A673 (cell line): Measurements from ENCODE around the gene P2RY2. TPM values are rescaled to one million over a fixed set of nuclear protein-coding genes. Genes with fewer than 3 reads are reported as not detected.
"Not testable (repeated sequence)": the region's sequence is repeated elsewhere in the genome, so short reads cannot be mapped to it uniquely, and the experiment has no call there.

Source experiments
- BruUV-seq: library from RNA; stranded (reverse); fragments of 400-500 nt; replicated peaks from 2 replicates; lab custom pipeline; 2021; lab: Mats Ljungman, UMichigan
- CTCF ChIA-PET: fragments of 300-600 bp; sonication (Branson Sonifier 250); formaldehyde crosslinking; loops from one replicate; lab custom pipeline; 2022; ENCODE audit warnings: antibody characterized with exemption; lab: Charles Lee
- POLR2A ChIA-PET: fragments of 300-600 bp; sonication (Branson Sonifier 250); formaldehyde crosslinking; loops from one replicate; lab custom pipeline; 2022; ENCODE audit warnings: antibody characterized with exemption; ENCODE audit not compliant: low non-redundant PET; lab: Charles Lee
- DNase-seq: peaks from one replicate; pipeline ENCODE4 v3.0.0-alpha.2; 2015; ENCODE audit warnings: low spot score
- H3K27ac ChIP-seq: fragments of 200-600 bp; sonication (generic); 2 replicates; pipeline ENCODE4 v1.5.1; 2016; ENCODE audit warnings: mixed run types, low read depth, mild to moderate bottlenecking, mixed read lengths, antibody characterized with exemption, low read length; ENCODE audit not compliant: poor library complexity, severe bottlenecking
- H3K27me3 ChIP-seq: fragments of 200-600 bp; sonication (generic); replicated peaks from 2 replicates; pipeline ENCODE4 v1.6.1; 2017; ENCODE audit warnings: mixed run types, low read depth, mild to moderate bottlenecking, mixed read lengths, antibody characterized with exemption, low read length; ENCODE audit not compliant: insufficient read depth, poor library complexity
- H3K36me3 ChIP-seq: fragments of 200-600 bp; sonication (generic); 2 replicates; pipeline ENCODE4 v1.6.1; 2016; ENCODE audit warnings: mixed run types, mild to moderate bottlenecking, mixed read lengths, antibody characterized with exemption, low read length; ENCODE audit not compliant: insufficient read depth, poor library complexity, severe bottlenecking
- H3K4me1 ChIP-seq: fragments of 200-600 bp; sonication (generic); 2 replicates; pipeline ENCODE4 v1.6.1; 2017; ENCODE audit warnings: mixed run types, mild to moderate bottlenecking, mixed read lengths, antibody characterized with exemption, low read length; ENCODE audit not compliant: insufficient read depth, poor library complexity, severe bottlenecking
- H3K4me3 ChIP-seq: fragments of 200-600 bp; sonication (generic); 2 replicates; pipeline ENCODE4 v1.5.1; 2016; ENCODE audit warnings: low read depth, mixed run types, mild to moderate bottlenecking, mixed read lengths, low read length; ENCODE audit not compliant: poor library complexity, severe bottlenecking
- H3K9me3 ChIP-seq: fragments of 200-600 bp; sonication (generic); 2 replicates; pipeline ENCODE4 v1.6.1; 2016; ENCODE audit warnings: mixed run types, low read depth, mild to moderate bottlenecking, mixed read lengths, antibody characterized with exemption, low read length; ENCODE audit not compliant: poor library complexity, severe bottlenecking
- CTCF ChIP-seq: fragments of 300-800, 200-600 bp; sonication (generic); conservative IDR thresholded peaks from 2 replicates; pipeline ENCODE4 v1.5.1; 2017; ENCODE audit warnings: low read depth, mild to moderate bottlenecking, antibody characterized with exemption, low read length, moderate library complexity, mixed read lengths
- EZH2 ChIP-seq: fragments of 200-600 bp; sonication (generic); IDR thresholded peaks from 2 replicates; pipeline ENCODE4 v1.6.1; 2017; ENCODE audit warnings: borderline replicate concordance, low read depth, mild to moderate bottlenecking, mixed read lengths, antibody characterized with exemption, low read length; ENCODE audit not compliant: poor library complexity, severe bottlenecking
- intact Hi-C: fragments of 100-400 bp; cut with micrococcal nuclease; formaldehyde crosslinking; loops from one replicate; pipeline ENCODE4 v1.10.0; 2022; ENCODE audit not compliant: unreplicated experiment
- total RNA-seq: library from RNA; stranded (reverse); gene quantifications from 2 replicates; pipeline ENCODE4 v1.2.3, GENCODE V29; 2021

The P2RY2 gene
- total RNA-seq, 1 experiment from 2014 or later = not detected

GRCh38 chr11:73197348-73197747 is 20.7 kb upstream of the P2RY2 start:
- CTCF ChIA-PET = no interaction called here

GRCh38 chr11:73197787-73198186 is 20.3 kb upstream of the P2RY2 start:
- BruUV-seq, H3K4me3 ChIP-seq, DNase-seq, H3K27ac ChIP-seq, CTCF ChIA-PET, H3K4me1 ChIP-seq, POLR2A ChIA-PET, H3K27me3 ChIP-seq, H3K9me3 ChIP-seq, intact Hi-C loops, H3K36me3 ChIP-seq: not testable (repeated sequence)

More at GRCh38 chr11:73197348-73197747, 20.7 kb upstream of the P2RY2 start:
- intact Hi-C loops = no loop called here
- Histone ChIP-seq H3K27ac (no peak overlapping the region), H3K36me3 (no peaks in the 10 kb centered on the region), H3K9me3 (no peaks in the 10 kb centered on the region), H3K4me1 (no peaks in the 10 kb centered on the region), H3K4me3 (no peak overlapping the region), H3K27me3 (no peaks in the 10 kb centered on the region)
- POLR2A ChIA-PET = no interaction called here
- TF ChIP-seq EZH2 = no peak
- no peak for TF ChIP-seq CTCF
- no peak for DNase-seq
- no TSS peak for BruUV-seq

GRCh38 chr11:73198677-73199076 is 19.4 kb upstream of the P2RY2 start:
- no peak overlapping the region for H3K27ac ChIP-seq
- no peak for TF ChIP-seq CTCF
- no peaks in the 10 kb centered on the region for H3K36me3 ChIP-seq
- no peaks in the 10 kb centered on the region for H3K27me3 ChIP-seq
- H3K4me1 ChIP-seq = no peaks in the 10 kb centered on the region
- no TSS peak for BruUV-seq
- POLR2A ChIA-PET = no interaction called here
- DNase-seq = peak; percentile 26
- H3K9me3 ChIP-seq = no peaks in the 10 kb centered on the region
- intact Hi-C loops = no loop called here
- H3K4me3 ChIP-seq = no peak overlapping the region
- CTCF ChIA-PET = no interaction called here

GRCh38 chr11:73199446-73199845 is 18.6 kb upstream of the P2RY2 start:
- TF ChIP-seq CTCF = no peak
- TF ChIP-seq EZH2 = no peak
- Histone ChIP-seq H3K9me3 (no peaks in the 10 kb centered on the region), H3K27ac (no peak overlapping the region), H3K36me3 (no peaks in the 10 kb centered on the region), H3K27me3 (no peaks in the 10 kb centered on the region), H3K4me1 (no peaks in the 10 kb centered on the region), H3K4me3 (no peak overlapping the region)
- DNase-seq = no peak
- BruUV-seq = no TSS peak
- CTCF ChIA-PET = no interaction called here
- POLR2A ChIA-PET = no interaction called here
- intact Hi-C loops = no loop called here
